ENCODE results near the gene RNF150. TPM values are rescaled to one million over a fixed set of nuclear protein-coding genes. Genes with fewer than 3 reads are reported as not detected.

RNF150 gene
- total RNA-seq, 1 experiment from 2014 or later, result 0.15 TPM

DNA sequence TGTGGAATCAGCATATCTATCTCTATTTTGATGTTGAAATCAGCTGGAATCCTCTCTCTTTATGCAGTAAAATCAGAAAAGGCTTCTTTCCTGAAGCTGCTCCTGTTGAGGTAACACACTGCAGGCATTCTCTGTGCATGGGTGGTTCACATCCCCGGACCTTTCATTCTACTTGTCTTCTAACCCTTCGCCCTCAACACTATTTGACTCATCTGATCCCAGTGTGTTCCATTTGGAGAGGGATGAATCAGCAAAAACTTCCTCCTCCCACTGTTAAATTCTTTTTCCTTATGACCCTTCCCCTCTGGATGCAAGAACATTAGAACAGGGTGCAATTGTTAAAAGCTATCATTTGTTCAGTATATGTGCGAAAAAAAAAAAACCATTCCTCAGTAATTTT, 67.4 kb downstream of the RNF150 start:
- Histone ChIP-seq H3K27ac (no peak overlapping the region), H4K20me1 (ENCODE audit: insufficient read depth) (no peaks in the 10 kb centered on the region), H3F3A (ENCODE audit: insufficient read depth, low read depth) (no peaks in the 10 kb centered on the region), H3K79me2 (ENCODE audit: low read depth) (no peaks in the 10 kb centered on the region), H3K9me3 (ENCODE audit: insufficient read depth, low read depth) (no peaks in the 10 kb centered on the region), H3K27me3 (ENCODE audit: insufficient read depth, low read depth) (no peaks in the 10 kb centered on the region), H3K36me3 (ENCODE audit: low read depth) (no peaks in the 10 kb centered on the region), H3K4me2 (no peak overlapping the region), H3K4me1 (replicated peaks; ENCODE audit: insufficient read depth) (no peaks in the 10 kb centered on the region), H3K9me2 (ENCODE audit: insufficient read depth) (no peaks in the 10 kb centered on the region; the same call in 1 of the 2 replicates), H3K4me3 (no peak overlapping the region), H2AFZ (no peak overlapping the region)
- CTCF ChIA-PET, result no interaction called here
- DNase-seq, result no peak
- intact Hi-C loops (cut with micrococcal nuclease; ENCODE audit: unreplicated experiment), result no loop called here
- BruUV-seq (replicated peaks), result no TSS peak
- TF ChIP-seq, protein P1, sequence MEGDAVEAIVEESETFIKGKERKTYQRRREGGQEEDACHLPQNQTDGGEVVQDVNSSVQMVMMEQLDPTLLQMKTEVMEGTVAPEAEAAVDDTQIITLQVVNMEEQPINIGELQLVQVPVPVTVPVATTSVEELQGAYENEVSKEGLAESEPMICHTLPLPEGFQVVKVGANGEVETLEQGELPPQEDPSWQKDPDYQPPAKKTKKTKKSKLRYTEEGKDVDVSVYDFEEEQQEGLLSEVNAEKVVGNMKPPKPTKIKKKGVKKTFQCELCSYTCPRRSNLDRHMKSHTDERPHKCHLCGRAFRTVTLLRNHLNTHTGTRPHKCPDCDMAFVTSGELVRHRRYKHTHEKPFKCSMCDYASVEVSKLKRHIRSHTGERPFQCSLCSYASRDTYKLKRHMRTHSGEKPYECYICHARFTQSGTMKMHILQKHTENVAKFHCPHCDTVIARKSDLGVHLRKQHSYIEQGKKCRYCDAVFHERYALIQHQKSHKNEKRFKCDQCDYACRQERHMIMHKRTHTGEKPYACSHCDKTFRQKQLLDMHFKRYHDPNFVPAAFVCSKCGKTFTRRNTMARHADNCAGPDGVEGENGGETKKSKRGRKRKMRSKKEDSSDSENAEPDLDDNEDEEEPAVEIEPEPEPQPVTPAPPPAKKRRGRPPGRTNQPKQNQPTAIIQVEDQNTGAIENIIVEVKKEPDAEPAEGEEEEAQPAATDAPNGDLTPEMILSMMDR (conservative IDR thresholded peaks at IDR 0.05), result no peak
- TF ChIP-seq EZH2 (IDR thresholded peaks at IDR 0.05; ENCODE audit: low read depth), result no peak
- POLR2A ChIA-PET (ENCODE audit: unreplicated experiment), result no interaction called here

DNA sequence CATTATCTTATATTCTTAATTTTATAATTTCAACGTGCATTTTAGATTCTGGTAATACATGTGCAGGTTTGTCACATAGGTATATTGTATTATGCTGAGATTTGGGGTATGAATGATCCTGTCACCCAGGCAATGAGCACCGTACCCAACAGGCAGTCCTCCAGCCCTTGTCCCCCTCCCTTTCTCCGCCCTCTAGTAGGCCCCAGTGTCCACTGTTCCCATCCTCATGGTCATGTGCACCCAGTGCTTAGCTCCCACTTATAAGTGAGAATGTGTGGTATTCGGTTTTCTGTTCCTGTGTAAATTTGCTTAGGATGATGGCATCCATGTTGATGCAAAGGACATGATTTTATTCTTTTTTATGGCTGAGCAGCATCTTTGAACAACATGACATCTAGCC, 70.6 kb downstream of the RNF150 start:
- no peak overlapping the region for H3K27ac ChIP-seq
- CTCF ChIA-PET, result no interaction called here
- BruUV-seq (replicated peaks), result no TSS peak
- intact Hi-C loops (cut with micrococcal nuclease; ENCODE audit: unreplicated experiment), result no loop called here
- no peak overlapping the region for H3K4me3 ChIP-seq
- no peaks in the 10 kb centered on the region for H3K36me3 ChIP-seq (ENCODE audit: low read depth)
- TF ChIP-seq, protein P1 (conservative IDR thresholded peaks at IDR 0.05), result no peak
- no peak for TF ChIP-seq EZH2 (IDR thresholded peaks at IDR 0.05; ENCODE audit: low read depth)
- H3K79me2 ChIP-seq (ENCODE audit: low read depth), result no peaks in the 10 kb centered on the region
- H3K9me2 ChIP-seq (ENCODE audit: insufficient read depth), result no peaks in the 10 kb centered on the region; the same call in 1 of the 2 replicates
- no peak overlapping the region for H2AFZ ChIP-seq
- no peaks in the 10 kb centered on the region for H4K20me1 ChIP-seq (ENCODE audit: insufficient read depth)
- no peak for DNase-seq
- POLR2A ChIA-PET (ENCODE audit: unreplicated experiment), result no interaction called here
- no peaks in the 10 kb centered on the region for H3K27me3 ChIP-seq (ENCODE audit: insufficient read depth, low read depth)
- no peak overlapping the region for H3K4me2 ChIP-seq
- no peaks in the 10 kb centered on the region for H3K9me3 ChIP-seq (ENCODE audit: insufficient read depth, low read depth)
- H3F3A ChIP-seq (ENCODE audit: insufficient read depth, low read depth), result no peaks in the 10 kb centered on the region
- H3K4me1 ChIP-seq (replicated peaks; ENCODE audit: insufficient read depth), result no peaks in the 10 kb centered on the region

DNA sequence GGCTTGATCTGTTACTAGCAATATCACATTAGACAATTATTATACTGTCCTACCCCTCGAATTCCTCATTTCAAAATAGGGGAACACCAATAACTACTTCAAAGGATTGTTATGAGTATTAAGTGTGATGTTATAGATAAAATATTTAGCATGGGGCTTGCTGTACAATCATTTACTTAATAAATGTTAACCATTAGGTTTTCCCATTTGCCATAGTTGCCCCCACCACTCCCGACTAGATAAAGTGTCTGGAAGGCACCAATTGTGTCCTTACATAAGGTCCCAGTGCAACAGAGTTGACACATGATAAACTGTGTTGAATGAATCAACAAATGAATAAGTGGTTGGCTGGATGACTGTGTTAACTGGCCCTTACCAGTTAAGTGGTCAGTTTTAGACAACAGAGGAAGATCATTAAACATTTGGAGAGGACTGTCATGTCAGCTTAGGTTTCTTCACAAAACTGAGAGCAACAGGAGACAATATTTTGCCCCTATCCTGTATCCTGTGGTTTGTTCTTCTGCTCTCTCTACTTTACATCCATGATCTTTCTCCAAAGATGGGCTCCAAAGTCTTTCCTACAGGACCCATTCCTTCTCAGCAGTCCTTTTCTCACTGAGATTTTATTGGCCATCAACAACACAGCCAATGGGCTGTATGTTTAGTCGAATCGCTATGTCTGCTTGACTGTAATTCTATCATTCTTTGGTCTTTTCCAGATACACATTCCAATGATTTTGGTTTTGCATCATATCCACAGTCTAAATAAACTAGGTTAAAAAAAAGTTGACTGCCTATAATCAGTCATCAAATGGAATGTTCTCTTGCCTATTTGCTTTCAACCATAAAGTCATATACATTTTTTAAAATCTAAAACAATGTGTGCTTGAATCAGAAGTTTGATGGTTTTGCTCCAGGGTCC, 74.4 kb downstream of the RNF150 start:
- Histone ChIP-seq H3K9me3 (ENCODE audit: insufficient read depth, low read depth) (no peaks in the 10 kb centered on the region), H3K27ac (no peak overlapping the region), H3K79me2 (ENCODE audit: low read depth) (no peaks in the 10 kb centered on the region), H3K4me2 (no peak overlapping the region), H3K27me3 (ENCODE audit: insufficient read depth, low read depth) (no peaks in the 10 kb centered on the region), H3K9me2 (ENCODE audit: insufficient read depth) (no peaks in the 10 kb centered on the region), H3K4me3 (no peak overlapping the region), H2AFZ (no peak overlapping the region), H3K4me1 (replicated peaks; ENCODE audit: insufficient read depth) (no peaks in the 10 kb centered on the region), H3K36me3 (ENCODE audit: low read depth) (no peaks in the 10 kb centered on the region), H4K20me1 (ENCODE audit: insufficient read depth) (no peaks in the 10 kb centered on the region), H3F3A (ENCODE audit: insufficient read depth, low read depth) (no peaks in the 10 kb centered on the region)
- POLR2A ChIA-PET (ENCODE audit: unreplicated experiment), result no interaction called here
- intact Hi-C loops (cut with micrococcal nuclease; ENCODE audit: unreplicated experiment), result no loop called here
- CTCF ChIA-PET, result no interaction called here
- BruUV-seq (replicated peaks), result no TSS peak
- no peak for DNase-seq
- no peak for TF ChIP-seq EZH2 (IDR thresholded peaks at IDR 0.05; ENCODE audit: low read depth)
- TF ChIP-seq, protein P1 (conservative IDR thresholded peaks at IDR 0.05), result no peak

All from PC-9 (cell line).